A673 (cell line): Measurements from ENCODE around the gene PRR14. TPM values are rescaled to one million over a fixed set of nuclear protein-coding genes. Genes with fewer than 3 reads are reported as not detected.
A peak's percentile ranks its signal among the peaks of the same experiment; 100 is the strongest.

Experiments used
- BruUV-seq: library from RNA; stranded (reverse); fragments of 400-500 nt; replicated peaks from 2 replicates; lab custom pipeline; 2021; lab: Mats Ljungman, UMichigan
- CTCF ChIA-PET: fragments of 300-600 bp; sonication (Branson Sonifier 250); formaldehyde crosslinking; loops from one replicate; lab custom pipeline; 2022; ENCODE audit warnings: antibody characterized with exemption; lab: Charles Lee
- POLR2A ChIA-PET: fragments of 300-600 bp; sonication (Branson Sonifier 250); formaldehyde crosslinking; loops from one replicate; lab custom pipeline; 2022; ENCODE audit warnings: antibody characterized with exemption; ENCODE audit not compliant: low non-redundant PET; lab: Charles Lee
- DNase-seq: peaks from one replicate; pipeline ENCODE4 v3.0.0-alpha.2; 2015; ENCODE audit warnings: low spot score
- H3K27ac ChIP-seq: fragments of 200-600 bp; sonication (generic); 2 replicates; pipeline ENCODE4 v1.5.1; 2016; ENCODE audit warnings: mixed run types, low read depth, mild to moderate bottlenecking, mixed read lengths, antibody characterized with exemption, low read length; ENCODE audit not compliant: poor library complexity, severe bottlenecking
- H3K27me3 ChIP-seq: fragments of 200-600 bp; sonication (generic); replicated peaks from 2 replicates; pipeline ENCODE4 v1.6.1; 2017; ENCODE audit warnings: mixed run types, low read depth, mild to moderate bottlenecking, mixed read lengths, antibody characterized with exemption, low read length; ENCODE audit not compliant: insufficient read depth, poor library complexity
- H3K36me3 ChIP-seq: fragments of 200-600 bp; sonication (generic); 2 replicates; pipeline ENCODE4 v1.6.1; 2016; ENCODE audit warnings: mixed run types, mild to moderate bottlenecking, mixed read lengths, antibody characterized with exemption, low read length; ENCODE audit not compliant: insufficient read depth, poor library complexity, severe bottlenecking
- H3K4me1 ChIP-seq: fragments of 200-600 bp; sonication (generic); 2 replicates; pipeline ENCODE4 v1.6.1; 2017; ENCODE audit warnings: mixed run types, mild to moderate bottlenecking, mixed read lengths, antibody characterized with exemption, low read length; ENCODE audit not compliant: insufficient read depth, poor library complexity, severe bottlenecking
- H3K4me3 ChIP-seq: fragments of 200-600 bp; sonication (generic); 2 replicates; pipeline ENCODE4 v1.5.1; 2016; ENCODE audit warnings: low read depth, mixed run types, mild to moderate bottlenecking, mixed read lengths, low read length; ENCODE audit not compliant: poor library complexity, severe bottlenecking
- H3K9me3 ChIP-seq: fragments of 200-600 bp; sonication (generic); 2 replicates; pipeline ENCODE4 v1.6.1; 2016; ENCODE audit warnings: mixed run types, low read depth, mild to moderate bottlenecking, mixed read lengths, antibody characterized with exemption, low read length; ENCODE audit not compliant: poor library complexity, severe bottlenecking
- CTCF ChIP-seq: fragments of 300-800, 200-600 bp; sonication (generic); conservative IDR thresholded peaks from 2 replicates; pipeline ENCODE4 v1.5.1; 2017; ENCODE audit warnings: low read depth, mild to moderate bottlenecking, antibody characterized with exemption, low read length, moderate library complexity, mixed read lengths
- EZH2 ChIP-seq: fragments of 200-600 bp; sonication (generic); IDR thresholded peaks from 2 replicates; pipeline ENCODE4 v1.6.1; 2017; ENCODE audit warnings: borderline replicate concordance, low read depth, mild to moderate bottlenecking, mixed read lengths, antibody characterized with exemption, low read length; ENCODE audit not compliant: poor library complexity, severe bottlenecking
- intact Hi-C: fragments of 100-400 bp; cut with micrococcal nuclease; formaldehyde crosslinking; loops from one replicate; pipeline ENCODE4 v1.10.0; 2022; ENCODE audit not compliant: unreplicated experiment
- total RNA-seq: library from RNA; stranded (reverse); gene quantifications from 2 replicates; pipeline ENCODE4 v1.2.3, GENCODE V29; 2021

The PRR14 gene
- total RNA-seq, 1 experiment from 2014 or later, result 35.7 TPM

GRCh38 chr16:30652005-30652296 lies 1.2 kb downstream of the PRR14 start:
- POLR2A ChIA-PET, result no interaction called here
- H3K9me3 ChIP-seq, result no peaks in the 10 kb centered on the region
- peaks cover 30% of the 10 kb centered on the region for H3K36me3 ChIP-seq
- TF ChIP-seq EZH2 (no peak), CTCF (no peak)
- H3K27ac ChIP-seq, result peak overlapping the region; percentile 85
- no peak for DNase-seq
- peaks cover 5% of the 10 kb centered on the region for H3K4me1 ChIP-seq
- no peaks in the 10 kb centered on the region for H3K27me3 ChIP-seq
- TSS peak; percentile 30 for BruUV-seq
- peak overlapping the region; percentile 86 for H3K4me3 ChIP-seq
- intact Hi-C loops, result no loop called here
- CTCF ChIA-PET, result interaction anchor here (0.5 kb wide), 1 partner anchor 241 kb away, joined by 3 read pairs; no protein-coding TSS in a partner anchor

GRCh38 chr16:30652718-30653117 lies 2.0 kb downstream of the PRR14 start:
- Histone ChIP-seq H3K4me1 (peaks cover 11% of the 10 kb centered on the region), H3K9me3 (no peaks in the 10 kb centered on the region), H3K27ac (no peak overlapping the region), H3K36me3 (peaks cover 30% of the 10 kb centered on the region), H3K27me3 (no peaks in the 10 kb centered on the region), H3K4me3 (no peak overlapping the region)
- POLR2A ChIA-PET, result no interaction called here
- no TSS peak for BruUV-seq
- CTCF ChIA-PET, result no interaction called here
- intact Hi-C loops, result no loop called here
- TF ChIP-seq EZH2 (no peak), CTCF (no peak)
- DNase-seq, result no peak

GRCh38 chr16:30654856-30655255 lies 4.1 kb downstream of the PRR14 start:
- POLR2A ChIA-PET, result no interaction called here
- no peak for TF ChIP-seq CTCF
- TF ChIP-seq EZH2, result no peak
- Histone ChIP-seq H3K4me3 (no peak overlapping the region), H3K4me1 (peaks cover 11% of the 10 kb centered on the region), H3K27ac (no peak overlapping the region), H3K9me3 (no peaks in the 10 kb centered on the region), H3K27me3 (no peaks in the 10 kb centered on the region), H3K36me3 (peaks cover 30% of the 10 kb centered on the region)
- BruUV-seq, result no TSS peak
- intact Hi-C loops, result no loop called here
- no peak for DNase-seq
- CTCF ChIA-PET, result interaction anchor here (0.6 kb wide), 1 partner anchor 563 kb away, joined by 6 read pairs; the partner anchor contains the start of gene TBX6
